A549 (cell line): Measurements from ENCODE around the gene JARID2.

Source experiments
- CTCF ChIP-seq: fragments of >200 bp; sonication (Bioruptor Twin); formaldehyde crosslinking; IDR thresholded peaks from 3 replicates; pipeline ENCODE4 v1.5.1; 2016
- MAFK ChIP-seq: fragments of 450-650 bp; IDR thresholded peaks from 2 replicates; pipeline ENCODE4 v1.6.1; 2014; ENCODE audit not compliant: partially characterized antibody
- POLR2A ChIP-seq: IDR thresholded peaks from 2 replicates; pipeline ENCODE4 v1.6.1; 2012; ENCODE audit warnings: mild to moderate bottlenecking, low read length
- RAD21 ChIP-seq, 2 experiments: fragments of >200 bp in 1 of 2; sonication (Bioruptor Twin) in 1 of 2; formaldehyde crosslinking in 1 of 2; IDR thresholded peaks in 1 of 2; conservative IDR thresholded peaks in 1 of 2; 2 replicates in 1 of 2; 3 replicates in 1 of 2; pipeline ENCODE4 v1.6.1; 2012 to 2018; ENCODE audit warnings: inconsistent platforms in 1 of 2

GRCh38 chr6:15280028-15280427 is 34.2 kb downstream of the JARID2 start:
- TF ChIP-seq CTCF: no peak
- TF ChIP-seq MAFK: no peak
- no peak for TF ChIP-seq POLR2A
- TF ChIP-seq RAD21 (conservative IDR thresholded peaks at IDR 0.05 in 1 of 2, IDR thresholded peaks at IDR 0.05 in 1 of 2): no peak
